22Rv1 (cell line): Measurements from ENCODE around the gene DIRAS3.

ENCODE experiments used
- CTCF ChIP-seq: fragments of 450-650 bp; IDR thresholded peaks from 2 replicates; pipeline ENCODE4 v1.5.1; 2017; ENCODE audit warnings: mild to moderate bottlenecking
- ZFX ChIP-seq: fragments of 450-650 bp; IDR thresholded peaks from 2 replicates; pipeline ENCODE4 v1.6.1; 2017; ENCODE audit warnings: antibody characterized with exemption, borderline replicate concordance

DNA sequence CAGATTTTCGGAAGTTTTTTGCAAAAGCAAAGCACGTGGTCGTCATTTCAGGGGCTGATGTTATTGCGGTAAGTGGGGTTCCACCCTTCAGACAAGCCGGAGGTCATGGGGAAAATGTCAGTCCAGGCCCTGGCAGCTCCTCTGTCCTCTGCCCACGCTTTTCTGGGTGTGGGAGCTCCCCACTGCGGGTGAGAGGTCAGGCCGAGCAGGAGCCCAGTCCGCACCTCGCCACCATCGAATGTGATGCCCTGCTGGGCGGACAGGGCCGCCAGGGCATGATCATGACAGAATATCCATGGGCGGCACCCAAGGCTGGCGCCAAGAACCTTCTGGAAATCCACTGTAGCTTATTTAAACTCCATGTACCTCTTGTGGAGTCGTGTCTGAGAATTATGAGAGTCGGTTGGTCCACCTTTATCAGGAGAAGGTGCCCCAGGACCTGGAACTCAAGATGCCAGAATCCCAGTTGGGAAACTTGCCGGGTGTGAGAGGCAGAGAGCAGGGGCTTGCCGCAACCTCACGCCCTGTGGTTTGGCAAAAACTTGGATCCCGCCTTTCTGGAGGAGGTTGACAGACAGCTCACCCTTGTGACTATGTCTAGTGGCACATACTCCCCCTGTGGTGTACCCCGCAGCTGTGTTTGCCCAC is 6.9 kb downstream of the DIRAS3 start:
- TF ChIP-seq CTCF, result no peak
- no peak for TF ChIP-seq ZFX
